Activated naive CD4-positive, alpha-beta T cell treated with anti-CD3 and anti-CD28 coated beads, Interleukin-2, amount 10 ng/mL, durations not matched to agents 7 days and 5 days (primary cell): ENCODE measurements around the gene METRN.

Experiments
- CTCF ChIA-PET: fragments of 350-600 bp; sonication (Branson Sonifier 250); formaldehyde crosslinking; loops from one replicate; lab custom pipeline; 2021; ENCODE audit warnings: antibody characterized with exemption; lab: Charles Lee
- DNase-seq: peaks from one replicate; pipeline ENCODE4 v3.0.0-alpha.2; 2020
- H3K27ac Mint-ChIP-seq: one replicate; pipeline ENCODE4 v1.8.0; 2021; ENCODE audit warnings: mild to moderate bottlenecking, moderate library complexity, mixed read lengths
- H3K27me3 Mint-ChIP-seq: one replicate; pipeline ENCODE4 v1.8.0; 2021; ENCODE audit warnings: mild to moderate bottlenecking, mixed read lengths
- H3K36me3 Mint-ChIP-seq: one replicate; pipeline ENCODE4 v1.8.0; 2021; ENCODE audit warnings: mixed read lengths
- H3K4me1 Mint-ChIP-seq: one replicate; pipeline ENCODE4 v1.8.0; 2021; ENCODE audit warnings: mixed read lengths
- H3K4me3 Mint-ChIP-seq: one replicate; pipeline ENCODE4 v1.8.0; 2021; ENCODE audit warnings: mild to moderate bottlenecking, moderate library complexity, mixed read lengths
- H3K9me3 Mint-ChIP-seq: one replicate; pipeline ENCODE4 v1.8.0; 2021; ENCODE audit warnings: mixed read lengths

The METRN gene

DNA sequence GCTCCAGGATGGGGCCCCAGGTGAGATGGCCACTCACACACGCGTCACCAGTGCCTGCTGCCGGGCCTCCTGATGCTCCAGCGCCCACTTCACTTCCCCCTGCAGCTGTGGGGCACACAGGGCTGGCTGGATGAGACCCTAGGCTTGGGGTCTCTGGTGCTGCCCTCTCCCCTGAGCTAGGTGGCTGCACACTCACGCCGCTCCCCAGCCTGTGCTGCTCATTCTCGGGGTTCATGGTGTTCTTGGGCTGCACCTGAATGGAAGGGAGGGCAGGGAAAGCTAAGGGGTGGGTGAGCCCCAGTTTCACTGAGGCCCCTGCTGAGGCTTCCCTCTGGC lies 10.1 kb downstream of the METRN start:
- peaks cover 53% of the 10 kb centered on the region for H3K27me3 Mint-ChIP-seq
- CTCF ChIA-PET = interaction anchor here (0.5 to 3.2 kb wide), 5 partner anchors 10 to 31 kb away, joined by 3 to 10 read pairs (median 3); partner anchors contain the start of gene METRN
- DNase-seq = no peak
- H3K9me3 Mint-ChIP-seq = no peaks in the 10 kb centered on the region
- no peak overlapping the region for H3K27ac Mint-ChIP-seq
- no peaks in the 10 kb centered on the region for H3K36me3 Mint-ChIP-seq
- peaks cover 13% of the 10 kb centered on the region for H3K4me1 Mint-ChIP-seq
- no peak overlapping the region for H3K4me3 Mint-ChIP-seq

DNA sequence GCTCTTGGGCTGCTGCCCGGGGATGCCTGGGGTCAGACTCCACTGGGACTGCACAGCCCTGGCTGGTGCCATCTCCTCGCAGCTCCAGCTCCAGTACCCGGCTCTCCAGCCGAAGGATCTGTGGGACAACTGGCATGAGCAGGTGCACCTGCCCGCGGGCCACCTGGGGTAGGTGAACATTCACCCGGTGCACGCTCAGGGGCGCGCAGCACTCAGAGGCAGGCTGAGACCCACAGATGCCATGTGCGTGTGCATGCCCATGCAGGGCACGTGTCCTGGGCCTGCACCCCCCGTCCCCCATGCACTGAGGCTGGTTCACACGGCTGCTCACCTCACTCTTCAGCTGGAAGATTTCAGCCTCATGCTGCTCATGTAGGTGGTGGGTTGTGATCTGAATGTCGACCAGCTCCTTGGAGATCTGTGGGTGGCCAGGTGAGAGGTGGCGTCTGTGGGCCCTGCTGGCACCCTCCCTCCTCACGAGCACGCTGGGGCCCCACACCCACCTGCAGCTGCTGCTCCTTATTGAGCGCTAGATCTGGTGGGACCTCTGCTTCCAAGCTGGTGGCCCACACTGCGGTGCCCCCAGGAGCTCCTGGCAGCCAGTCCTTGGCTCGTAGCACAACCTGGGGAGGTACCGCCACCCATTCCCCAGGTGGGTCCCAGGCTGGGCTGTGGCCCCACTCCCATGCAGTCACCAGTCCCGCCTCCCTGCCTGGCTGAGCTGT lies 10.7 kb downstream of the METRN start:
- CTCF ChIA-PET = interaction anchor here (1.0 to 3.2 kb wide), 5 partner anchors 10 to 18 kb away, joined by 3 to 10 read pairs (median 4); partner anchors contain the start of gene METRN
- Mint-ChIP-seq H3K36me3 (no peaks in the 10 kb centered on the region), H3K4me3 (no peak overlapping the region), H3K9me3 (no peaks in the 10 kb centered on the region), H3K27me3 (peaks cover 47% of the 10 kb centered on the region), H3K27ac (no peak overlapping the region), H3K4me1 (peaks cover 7% of the 10 kb centered on the region)
- DNase-seq = no peak

DNA sequence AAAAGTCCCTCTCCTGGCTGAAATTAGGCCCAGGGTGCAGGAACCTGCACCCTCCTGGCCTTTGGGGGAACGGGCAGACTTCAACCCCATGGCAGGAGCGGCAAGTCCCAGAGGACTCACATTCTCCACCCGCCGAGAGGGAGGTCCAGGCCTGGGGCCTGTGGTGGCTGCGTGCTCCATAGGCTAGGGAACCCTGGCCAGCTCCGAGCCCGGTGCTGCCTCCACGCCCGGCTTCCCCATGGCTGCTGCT lies 11.2 kb downstream of the METRN start:
- Mint-ChIP-seq H3K27me3 (peaks cover 46% of the 10 kb centered on the region), H3K27ac (no peak overlapping the region), H3K4me1 (peaks cover 7% of the 10 kb centered on the region), H3K4me3 (peak overlapping the region; percentile 70), H3K36me3 (no peaks in the 10 kb centered on the region), H3K9me3 (no peaks in the 10 kb centered on the region)
- CTCF ChIA-PET = interaction anchor here (1.0 to 3.2 kb wide), 3 partner anchors 10 to 14 kb away, joined by 4 to 10 read pairs (median 6); partner anchors contain the start of gene METRN
- DNase-seq = no peak

DNA sequence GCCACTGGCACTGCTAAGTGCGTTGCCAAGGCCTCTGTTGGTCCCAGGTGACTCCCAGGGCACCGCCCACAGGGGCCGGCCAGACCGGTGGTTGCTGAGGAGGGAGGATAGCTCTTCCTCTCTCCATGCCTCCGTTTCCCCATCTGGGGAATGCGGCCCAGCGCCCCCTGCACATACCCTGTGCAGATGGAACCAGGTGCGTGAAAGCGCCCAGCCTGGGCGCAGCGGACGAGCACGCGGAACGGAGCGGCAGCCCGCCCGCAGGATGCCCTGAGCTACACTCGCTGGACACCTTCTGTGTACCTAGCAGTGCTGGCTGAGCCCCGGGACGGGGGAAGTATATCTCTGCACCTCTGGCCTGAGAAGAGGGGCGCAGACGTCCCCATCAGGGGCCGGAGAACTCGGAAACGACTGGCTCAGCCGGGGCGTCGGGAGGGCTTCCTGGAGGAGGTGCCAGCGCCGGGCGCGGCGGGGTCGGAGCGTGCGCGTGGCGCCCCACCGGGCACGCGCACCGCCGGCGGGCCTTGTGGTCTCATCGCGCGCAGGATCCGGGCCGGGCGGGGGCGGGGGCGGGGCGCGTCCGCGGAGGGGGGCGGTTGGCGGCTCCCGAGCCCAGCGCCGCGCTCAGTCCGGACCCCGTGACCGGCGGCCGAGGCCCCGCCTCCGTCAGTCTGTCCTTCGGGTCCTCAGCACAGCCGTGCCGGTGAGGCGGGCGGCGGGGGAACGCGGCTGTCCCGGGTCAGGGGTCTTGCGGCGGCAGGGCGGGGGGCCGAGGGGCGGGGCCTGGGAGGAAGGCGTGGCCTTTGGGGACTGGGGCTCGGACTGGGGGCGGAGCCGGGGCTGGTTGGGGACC lies 11.7 kb downstream of the METRN start, which contains the start of the genes CCDC78 and HAGHL:
CCDC78 (minus strand) TSS at position 6 of the 853 bp plus-strand sequence. CDS start 76 bp downstream, outside the sequence.
HAGHL (plus strand) TSS at position 669 of the 853 bp plus-strand sequence. CDS start 404 bp downstream, outside the sequence.
- CTCF ChIA-PET = interaction anchor here (1.0 to 3.2 kb wide), 3 partner anchors 9 to 14 kb away, joined by 4 to 10 read pairs (median 6); partner anchors contain the start of gene METRN
- no peaks in the 10 kb centered on the region for H3K36me3 Mint-ChIP-seq
- peak within 1 kb of the TSS; percentile 70 for H3K4me3 Mint-ChIP-seq
- H3K4me1 Mint-ChIP-seq = peaks cover 7% of the 10 kb centered on the region
- H3K27me3 Mint-ChIP-seq = peaks cover 43% of the 10 kb centered on the region
- H3K9me3 Mint-ChIP-seq = no peaks in the 10 kb centered on the region
- peak; percentile 79 for DNase-seq
- no peak within 1 kb of the TSS for H3K27ac Mint-ChIP-seq

DNA sequence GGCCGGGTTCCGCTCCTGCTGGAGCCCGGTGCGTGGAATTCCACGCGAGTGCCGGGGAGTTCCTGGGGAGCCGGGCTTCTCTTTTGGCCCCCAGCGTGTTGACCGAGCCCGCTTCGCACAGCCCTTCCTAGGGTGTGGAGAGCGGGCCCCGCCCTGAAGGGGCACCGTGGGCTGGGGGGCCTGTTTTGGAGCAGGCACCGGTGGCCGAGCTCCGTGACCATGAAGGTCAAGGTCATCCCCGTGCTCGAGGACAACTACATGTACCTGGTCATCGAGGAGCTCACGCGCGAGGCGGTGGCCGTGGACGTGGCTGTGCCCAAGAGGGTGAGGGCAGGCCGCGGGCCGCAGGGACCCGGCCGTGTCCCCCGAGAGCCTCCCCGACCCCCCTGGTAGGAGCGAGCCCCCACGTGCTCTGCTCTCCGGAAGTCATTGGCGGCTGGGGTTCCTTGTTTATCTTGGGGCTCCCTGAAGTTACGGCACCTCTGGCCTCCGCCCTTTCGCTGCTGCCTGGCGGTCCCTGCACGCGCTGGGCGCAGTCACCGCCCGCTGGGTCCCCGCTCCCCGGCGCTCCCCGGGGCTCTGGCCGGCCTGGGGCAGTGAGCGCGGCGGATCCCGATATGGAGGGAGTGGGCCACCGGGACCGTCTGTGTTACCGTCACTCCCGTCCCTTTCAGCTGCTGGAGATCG lies 12.5 kb downstream of the METRN start:
- H3K36me3 Mint-ChIP-seq = no peaks in the 10 kb centered on the region
- DNase-seq = peak; percentile 56
- H3K27ac Mint-ChIP-seq = no peak overlapping the region
- CTCF ChIA-PET = interaction anchor here (3.2 kb wide), 1 partner anchor 15 kb away, joined by 10 read pairs; no protein-coding TSS in a partner anchor
- peak overlapping the region; percentile 44 for H3K4me3 Mint-ChIP-seq
- H3K9me3 Mint-ChIP-seq = no peaks in the 10 kb centered on the region
- peaks cover 7% of the 10 kb centered on the region for H3K4me1 Mint-ChIP-seq
- peaks cover 36% of the 10 kb centered on the region for H3K27me3 Mint-ChIP-seq

DNA sequence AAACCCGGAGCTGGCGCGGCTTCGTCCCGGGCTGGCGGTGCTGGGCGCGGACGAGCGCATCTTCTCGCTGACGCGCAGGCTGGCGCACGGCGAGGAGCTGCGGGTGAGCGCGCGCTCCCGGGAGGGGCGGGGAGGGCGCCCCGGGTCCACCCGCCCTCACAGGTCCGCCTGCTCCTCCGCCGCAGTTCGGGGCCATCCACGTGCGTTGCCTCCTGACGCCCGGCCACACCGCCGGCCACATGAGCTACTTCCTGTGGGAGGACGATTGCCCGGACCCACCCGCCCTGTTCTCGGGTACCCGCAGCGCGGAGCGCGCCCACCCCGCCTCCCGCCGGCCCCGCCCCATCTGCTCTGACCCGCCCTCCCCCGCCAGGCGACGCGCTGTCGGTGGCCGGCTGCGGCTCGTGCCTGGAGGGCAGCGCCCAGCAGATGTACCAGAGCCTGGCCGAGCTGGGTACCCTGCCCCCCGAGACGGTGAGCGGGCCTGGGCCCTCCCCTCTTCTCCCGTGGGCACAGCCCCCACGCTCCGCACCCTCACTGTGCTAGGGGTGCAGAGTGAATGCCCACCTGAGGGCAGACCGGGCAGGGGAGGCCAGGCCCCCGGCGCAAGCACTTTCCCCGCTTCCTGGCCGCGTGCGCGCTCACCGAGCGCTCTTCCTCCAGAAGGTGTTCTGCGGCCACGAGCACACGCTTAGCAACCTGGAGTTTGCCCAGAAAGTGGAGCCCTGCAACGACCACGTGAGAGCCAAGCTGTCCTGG lies 13.4 kb downstream of the METRN start:
- peaks cover 30% of the 10 kb centered on the region for H3K27me3 Mint-ChIP-seq
- no peak overlapping the region for H3K27ac Mint-ChIP-seq
- DNase-seq = peak; percentile 71
- peaks cover 4% of the 10 kb centered on the region for H3K36me3 Mint-ChIP-seq
- peaks cover 3% of the 10 kb centered on the region for H3K4me1 Mint-ChIP-seq
- no peaks in the 10 kb centered on the region for H3K9me3 Mint-ChIP-seq
- CTCF ChIA-PET = no interaction called here
- H3K4me3 Mint-ChIP-seq = peak overlapping the region; percentile 31

DNA sequence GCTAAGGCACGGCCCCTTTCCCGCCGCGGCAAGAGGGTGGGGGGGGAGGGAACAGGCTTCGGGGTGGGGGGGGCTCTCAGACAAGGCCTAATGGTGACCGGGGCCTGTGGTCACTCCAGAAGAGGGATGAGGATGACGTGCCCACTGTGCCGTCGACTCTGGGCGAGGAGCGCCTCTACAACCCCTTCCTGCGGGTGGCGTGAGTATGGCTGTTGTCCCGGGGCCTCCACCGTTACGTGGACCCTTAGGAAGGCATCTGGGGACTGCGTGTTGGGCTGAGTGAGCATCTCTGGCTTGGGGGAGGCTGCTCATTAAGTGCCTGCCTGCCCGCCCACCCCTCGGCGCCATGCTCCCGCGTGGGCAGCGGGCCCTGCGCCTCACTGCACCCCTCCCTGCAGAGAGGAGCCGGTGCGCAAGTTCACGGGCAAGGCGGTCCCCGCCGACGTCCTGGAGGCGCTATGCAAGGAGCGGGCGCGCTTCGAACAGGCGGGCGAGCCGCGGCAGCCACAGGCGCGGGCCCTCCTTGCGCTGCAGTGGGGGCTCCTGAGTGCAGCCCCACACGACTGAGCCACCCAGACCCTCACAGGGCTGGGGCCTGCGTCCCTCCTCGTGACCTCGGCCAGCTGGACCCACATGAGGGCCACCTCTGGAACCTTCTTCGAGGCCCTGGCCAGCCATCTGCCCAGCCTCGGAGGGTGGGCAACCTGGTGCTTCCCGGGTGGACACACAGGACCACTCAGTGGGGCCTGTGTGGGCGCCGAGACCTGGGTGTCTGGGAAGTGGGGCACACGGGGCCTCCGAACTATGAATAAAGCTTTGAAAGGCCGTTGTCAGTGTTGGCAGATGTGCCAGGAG lies 14.2 kb downstream of the METRN start:
- Mint-ChIP-seq H3K27ac (no peak overlapping the region), H3K9me3 (no peaks in the 10 kb centered on the region), H3K27me3 (peaks cover 27% of the 10 kb centered on the region), H3K36me3 (peaks cover 4% of the 10 kb centered on the region), H3K4me3 (peak overlapping the region; percentile 49), H3K4me1 (peaks cover 3% of the 10 kb centered on the region)
- DNase-seq = no peak
- CTCF ChIA-PET = interaction anchor here (1.6 kb wide), 1 partner anchor 12 kb away, joined by 4 read pairs; the partner anchor contains the start of gene CIAO3

DNA sequence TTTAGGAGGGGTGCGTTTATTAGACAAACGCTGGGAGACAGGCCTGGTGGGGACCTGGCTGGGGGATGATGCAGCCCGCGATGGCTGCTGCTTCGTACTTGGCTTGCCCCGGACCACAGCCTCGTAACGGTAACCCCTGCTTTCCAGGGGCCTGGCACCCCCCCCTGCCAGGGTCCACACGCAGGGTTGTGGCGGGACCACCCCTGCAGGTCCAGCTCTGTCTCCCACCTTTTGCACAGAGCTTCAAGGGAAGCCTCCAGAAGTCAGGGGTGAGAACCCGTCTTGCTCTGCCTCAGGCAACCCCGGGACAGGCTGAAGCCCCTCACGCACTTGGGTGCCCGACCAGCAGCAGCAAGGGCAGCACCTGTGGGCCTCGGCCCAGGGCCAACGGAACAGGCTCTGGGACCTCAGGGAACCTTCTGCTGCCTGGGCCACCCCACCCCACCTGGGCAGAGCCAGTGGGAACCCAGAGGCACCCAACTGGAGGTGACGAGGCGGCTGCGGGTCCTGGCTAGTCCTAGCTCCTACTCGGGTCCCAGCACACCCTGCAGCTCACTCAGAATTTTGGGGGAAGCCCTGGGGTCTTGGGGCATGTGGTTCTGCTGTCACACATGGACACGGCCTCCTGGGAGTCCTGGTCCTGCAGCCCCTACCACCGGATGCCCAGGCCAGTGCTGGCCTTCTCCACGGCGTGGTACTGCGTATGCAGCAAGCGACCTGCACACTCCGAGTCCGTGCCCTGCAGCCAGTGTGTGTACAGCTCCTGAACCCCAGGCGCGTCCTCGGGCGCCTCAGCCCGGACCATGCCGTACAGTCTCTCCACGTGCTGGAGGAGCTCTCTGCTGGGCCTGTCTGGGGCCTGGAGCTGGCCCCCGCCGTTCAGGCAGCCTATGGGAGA lies 15.1 kb downstream of the METRN start:
- no peak for DNase-seq
- Mint-ChIP-seq H3K9me3 (no peaks in the 10 kb centered on the region), H3K27me3 (peaks cover 18% of the 10 kb centered on the region), H3K27ac (no peak overlapping the region), H3K4me3 (peak overlapping the region; percentile 26), H3K4me1 (peaks cover 3% of the 10 kb centered on the region), H3K36me3 (peaks cover 4% of the 10 kb centered on the region)
- CTCF ChIA-PET = interaction anchor here (1.6 kb wide), 1 partner anchor 11 kb away, joined by 4 read pairs; the partner anchor contains the start of gene CIAO3

DNA sequence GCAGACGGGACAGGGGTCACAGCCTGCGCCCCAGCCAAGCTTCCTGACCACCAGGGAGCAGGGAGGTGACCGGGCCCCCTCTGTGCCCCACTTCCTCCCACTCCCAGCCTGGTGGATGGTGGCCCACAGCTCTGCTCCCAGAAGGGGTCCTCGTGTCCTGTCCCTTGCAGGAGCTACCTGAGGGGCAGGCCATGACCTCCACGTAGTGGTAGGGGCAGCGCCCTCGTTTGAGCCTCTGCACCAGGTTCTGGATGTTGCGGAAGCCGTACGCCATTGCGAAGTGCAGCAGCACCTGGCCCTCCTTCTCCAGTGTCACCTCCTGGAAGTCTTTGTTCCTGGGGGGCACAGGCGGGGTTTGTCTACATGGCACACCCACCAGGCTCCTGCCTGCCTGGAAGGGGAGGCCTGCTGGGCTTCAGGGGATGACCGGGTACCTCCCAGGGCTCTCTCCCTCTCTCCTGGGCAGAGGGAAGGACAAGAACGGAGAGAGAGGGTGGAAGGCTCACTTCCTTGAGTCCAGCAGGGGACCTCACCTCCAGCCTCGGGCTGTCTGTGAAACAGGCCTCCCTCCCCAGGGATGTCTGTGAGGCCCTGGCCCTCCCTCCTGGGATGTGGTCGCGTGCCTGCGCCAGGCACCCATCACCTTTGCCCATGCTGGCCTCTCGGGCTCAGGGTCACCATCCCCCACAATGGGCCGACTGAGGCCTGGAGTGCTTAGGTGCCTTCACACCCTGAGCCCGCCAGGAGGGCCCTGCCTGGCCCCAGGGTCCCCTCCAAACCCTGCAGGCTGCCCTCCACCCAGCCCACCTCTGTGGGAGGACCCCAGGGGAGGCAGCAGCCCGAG lies 16.0 kb downstream of the METRN start:
- Mint-ChIP-seq H3K4me1 (peaks cover 10% of the 10 kb centered on the region), H3K9me3 (no peaks in the 10 kb centered on the region), H3K27ac (no peak overlapping the region), H3K4me3 (no peak overlapping the region), H3K27me3 (peaks cover 10% of the 10 kb centered on the region), H3K36me3 (peaks cover 6% of the 10 kb centered on the region)
- CTCF ChIA-PET = interaction anchor here (1.6 to 2.3 kb wide), 2 partner anchors 10 to 18 kb away, joined by 4 to 11 read pairs; partner anchors contain the start of gene CIAO3
- no peak for DNase-seq

DNA sequence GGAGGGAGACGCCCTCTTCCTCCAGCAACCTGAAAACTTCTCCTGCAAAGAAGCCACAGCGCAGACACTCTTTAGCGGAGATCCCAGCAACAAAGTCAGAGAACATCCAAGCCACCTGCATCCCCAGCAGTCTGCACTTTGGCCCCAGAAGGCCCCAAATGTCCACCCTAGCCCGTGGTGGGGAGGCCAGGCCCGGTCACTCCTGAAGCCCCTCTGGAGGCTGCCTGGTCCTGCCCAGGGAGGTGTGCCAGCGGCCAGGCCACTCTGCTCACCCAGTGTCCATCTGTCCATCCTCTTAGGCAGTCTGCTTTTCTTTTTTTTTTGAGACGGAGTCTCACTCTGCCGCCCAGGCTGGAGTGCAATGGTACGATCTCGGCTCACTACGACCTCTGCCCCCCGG lies 17.4 kb downstream of the METRN start:
- Mint-ChIP-seq H3K4me3 (no peak overlapping the region), H3K9me3 (no peaks in the 10 kb centered on the region), H3K36me3 (peaks cover 9% of the 10 kb centered on the region), H3K27me3 (no peaks in the 10 kb centered on the region), H3K27ac (no peak overlapping the region), H3K4me1 (peaks cover 12% of the 10 kb centered on the region)
- CTCF ChIA-PET = interaction anchor here (1.1 to 2.3 kb wide), 3 partner anchors 8 to 20 kb away, joined by 4 to 11 read pairs (median 7); partner anchors contain the start of gene CIAO3
- DNase-seq = no peak

DNA sequence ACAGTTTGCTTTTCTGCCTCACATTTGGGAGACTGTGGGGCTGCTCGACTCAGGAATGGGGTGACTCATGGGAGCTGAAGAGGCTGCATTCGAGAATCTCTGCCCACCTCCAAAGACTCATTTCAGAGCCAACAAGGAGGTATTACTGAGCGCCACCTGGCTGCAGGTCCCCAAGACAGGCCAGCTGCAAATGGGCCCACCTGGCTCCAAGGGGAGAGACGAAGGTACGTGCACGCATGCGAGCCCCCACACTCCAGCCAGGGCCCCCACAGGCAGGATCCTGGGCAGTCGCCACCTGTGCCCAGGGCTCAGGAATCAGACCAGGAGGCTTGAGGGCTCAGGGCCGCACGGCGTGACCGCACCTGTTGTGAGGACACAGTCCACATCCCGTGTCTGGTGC lies 18.0 kb downstream of the METRN start:
- no peak for DNase-seq
- peaks cover 16% of the 10 kb centered on the region for H3K4me1 Mint-ChIP-seq

More for the DNA sequence above, 18.0 kb downstream of the METRN start:
- Mint-ChIP-seq H3K9me3 (no peaks in the 10 kb centered on the region), H3K36me3 (peaks cover 12% of the 10 kb centered on the region), H3K4me3 (no peak overlapping the region), H3K27me3 (no peaks in the 10 kb centered on the region), H3K27ac (no peak overlapping the region)
- CTCF ChIA-PET = interaction anchor here (1.0 to 2.3 kb wide), 4 partner anchors 8 to 20 kb away, joined by 3 to 11 read pairs (median 6); partner anchors contain the start of gene CIAO3
